GM12865 (cell line): ENCODE measurements around the gene OPRL1.
A peak's percentile ranks its signal among the peaks of the same experiment; 100 is the strongest.

Experiments used
- DNase-seq: peaks from one replicate; pipeline ENCODE4 v3.0.0; 2010; ENCODE audit warnings: low read depth
- H3K4me3 ChIP-seq: 2 replicates; pipeline ENCODE4 v1.5.1; 2011; ENCODE audit warnings: mild to moderate bottlenecking, low read depth, low read length, control low read depth
- CTCF ChIP-seq: IDR thresholded peaks from 2 replicates; pipeline ENCODE4 v1.5.1; 2011; ENCODE audit warnings: low read length, control low read depth, low read depth, inconsistent platforms; ENCODE audit not compliant: insufficient read depth; ENCODE audit errors: missing control alignments

Gene OPRL1

GRCh38 chr20:64074184-64074789 lies 5.6 kb upstream of the OPRL1 start:
- H3K4me3 ChIP-seq, result no peak overlapping the region
- DNase-seq, result no peak
- no peak for TF ChIP-seq CTCF

GRCh38 chr20:64074963-64075362 lies 4.9 kb upstream of the OPRL1 start:
- DNase-seq, result no peak
- no peak for TF ChIP-seq CTCF
- H3K4me3 ChIP-seq, result no peak overlapping the region

GRCh38 chr20:64075556-64075955 lies 4.3 kb upstream of the OPRL1 start:
- no peak for DNase-seq
- H3K4me3 ChIP-seq, result no peak overlapping the region
- TF ChIP-seq CTCF, result no peak

- peak overlapping the region; percentile 60 for H3K4me3 ChIP-seq
- DNase-seq, result no peak
- no peak for TF ChIP-seq CTCF
Observed at GRCh38 chr20:64076061-64076997, 3.6 kb upstream of the OPRL1 start.

- H3K4me3 ChIP-seq, result peak overlapping the region; percentile 60
Observed at GRCh38 chr20:64077094-64077493, 2.8 kb upstream of the OPRL1 start.

GRCh38 chr20:64077541-64077875 lies 2.4 kb upstream of the OPRL1 start:
- TF ChIP-seq CTCF, result no peak
- H3K4me3 ChIP-seq, result peak overlapping the region; percentile 60
- no peak for DNase-seq

More at GRCh38 chr20:64077094-64077493, 2.8 kb upstream of the OPRL1 start:
- DNase-seq, result peak; percentile 76
- no peak for TF ChIP-seq CTCF
